PC-9 (cell line): Measurements from ENCODE around the gene CHRNA7. TPM values are rescaled to one million over a fixed set of nuclear protein-coding genes. Genes with fewer than 3 reads are reported as not detected.

Experiments
- BruUV-seq: library from RNA; stranded (reverse); fragments of 400-500 nt; replicated peaks from 2 replicates; lab custom pipeline; 2021; lab: Mats Ljungman, UMichigan
- CTCF ChIA-PET: fragments of 300-600 bp; sonication (Branson Sonifier 250); formaldehyde crosslinking; loops from one replicate; lab custom pipeline; 2022; ENCODE audit warnings: antibody characterized with exemption; lab: Charles Lee
- POLR2A ChIA-PET: fragments of 300-600 bp; sonication (Branson Sonifier 250); formaldehyde crosslinking; loops from one replicate; lab custom pipeline; 2022; ENCODE audit warnings: antibody characterized with exemption; ENCODE audit not compliant: unreplicated experiment; lab: Charles Lee
- DNase-seq, 2 experiments: peaks; one replicate each; pipeline versions ENCODE4 v3.0.0 to v3.0.0-alpha.2; 2015 to 2022; ENCODE audit warnings: mixed read lengths in 1 of 2
- H2AFZ ChIP-seq: fragments of 200-600 bp; sonication (generic); 2 replicates; pipeline ENCODE4 v1.8.1; 2017; ENCODE audit warnings: antibody characterized with exemption
- H3F3A ChIP-seq: fragments of 200-600 bp; sonication (generic); 2 replicates; pipeline ENCODE4 v1.8.1; 2017; ENCODE audit warnings: antibody characterized with exemption, mild to moderate bottlenecking, low read depth; ENCODE audit not compliant: insufficient read depth
- H3K27ac ChIP-seq: fragments of 200-600 bp; sonication (generic); 2 replicates; pipeline ENCODE4 v1.6.1; 2016; ENCODE audit warnings: mixed run types
- H3K27me3 ChIP-seq: fragments of 200-600 bp; sonication (generic); 2 replicates; pipeline ENCODE4 v1.6.1; 2016; ENCODE audit warnings: low read depth, mixed run types; ENCODE audit not compliant: insufficient read depth
- H3K36me3 ChIP-seq: fragments of 200-600 bp; sonication (generic); 2 replicates; pipeline ENCODE4 v1.6.1; 2016; ENCODE audit warnings: low read depth, mixed run types
- H3K4me1 ChIP-seq: fragments of 200-600 bp; sonication (generic); replicated peaks from 2 replicates; pipeline ENCODE4 v1.6.1; 2016; ENCODE audit warnings: mixed run types; ENCODE audit not compliant: insufficient read depth
- H3K4me2 ChIP-seq: fragments of 200-600 bp; sonication (generic); 2 replicates; pipeline ENCODE4 v1.6.1; 2017; ENCODE audit warnings: mixed run types
- H3K4me3 ChIP-seq: fragments of 200-600 bp; sonication (generic); 2 replicates; pipeline ENCODE4 v1.6.1; 2016; ENCODE audit warnings: mixed run types
- H3K79me2 ChIP-seq: fragments of 200-600 bp; sonication (generic); 2 replicates; pipeline ENCODE4 v1.6.1; 2017; ENCODE audit warnings: low read depth, mixed run types
- H3K9me2 ChIP-seq: fragments of 200-600 bp; sonication (generic); 2 replicates; pipeline ENCODE4 v1.8.1; 2017; ENCODE audit warnings: mild to moderate bottlenecking; ENCODE audit not compliant: insufficient read depth
- H3K9me3 ChIP-seq: fragments of 200-600 bp; sonication (generic); 2 replicates; pipeline ENCODE4 v1.8.1; 2016; ENCODE audit warnings: low read depth; ENCODE audit not compliant: insufficient read depth
- H4K20me1 ChIP-seq: fragments of 200-600 bp; sonication (generic); 2 replicates; pipeline ENCODE4 v1.8.1; 2017; ENCODE audit not compliant: insufficient read depth
- CTCF ChIP-seq: fragments of 200-600 bp; sonication (generic); conservative IDR thresholded peaks from 2 replicates; pipeline ENCODE4 v1.6.1; 2017; ENCODE audit warnings: mixed run types, antibody characterized with exemption, mild to moderate bottlenecking, moderate library complexity
- EZH2 ChIP-seq: fragments of 200-600 bp; sonication (generic); IDR thresholded peaks from 2 replicates; pipeline ENCODE4 v1.8.0; 2017; ENCODE audit warnings: antibody characterized with exemption, low read depth
- intact Hi-C: fragments of 100-400 bp; cut with micrococcal nuclease; formaldehyde crosslinking; loops from one replicate; pipeline ENCODE4 v1.10.0; 2022; ENCODE audit not compliant: unreplicated experiment
- total RNA-seq: library from RNA; stranded (reverse); gene quantifications from 2 replicates; pipeline ENCODE4 v1.2.3, GENCODE V29; 2021

CHRNA7 gene
- total RNA-seq, 1 experiment from 2014 or later, result not detected

- Histone ChIP-seq H3F3A (no peaks in the 10 kb centered on the region), H3K27me3 (peaks cover 63% of the 10 kb centered on the region), H4K20me1 (no peaks in the 10 kb centered on the region), H2AFZ (no peak overlapping the region), H3K9me3 (no peaks in the 10 kb centered on the region), H3K79me2 (no peaks in the 10 kb centered on the region), H3K4me3 (no peak overlapping the region), H3K9me2 (no peaks in the 10 kb centered on the region), H3K4me1 (no peaks in the 10 kb centered on the region), H3K4me2 (no peak overlapping the region), H3K27ac (no peak overlapping the region), H3K36me3 (no peaks in the 10 kb centered on the region)
- BruUV-seq, result no TSS peak
- intact Hi-C loops, result no loop called here
- no peak for DNase-seq
- TF ChIP-seq EZH2 (no peak), CTCF (no peak)
- POLR2A ChIA-PET, result no interaction called here
- CTCF ChIA-PET, result no interaction called here
Observed at GRCh38 chr15:32117122-32117521, 86.8 kb downstream of the CHRNA7 start.

- Histone ChIP-seq H3K36me3 (no peaks in the 10 kb centered on the region), H3K4me2 (no peak overlapping the region), H2AFZ (no peak overlapping the region), H4K20me1 (no peaks in the 10 kb centered on the region), H3K4me3 (no peak overlapping the region), H3K4me1 (no peaks in the 10 kb centered on the region), H3K9me3 (no peaks in the 10 kb centered on the region), H3K9me2 (no peaks in the 10 kb centered on the region), H3K79me2 (no peaks in the 10 kb centered on the region), H3F3A (no peaks in the 10 kb centered on the region), H3K27me3 (peaks cover 54% of the 10 kb centered on the region), H3K27ac (no peak overlapping the region)
- ChIA-PET POLR2A (no interaction called here), CTCF (no interaction called here)
- no TSS peak for BruUV-seq
- intact Hi-C loops, result no loop called here
- no peak for TF ChIP-seq CTCF
- no peak for TF ChIP-seq EZH2
- DNase-seq, result no peak
Observed at GRCh38 chr15:32119286-32119685, 89.0 kb downstream of the CHRNA7 start.

- no peaks in the 10 kb centered on the region for H3F3A ChIP-seq
- CTCF ChIA-PET, result no interaction called here
- no peak overlapping the region for H3K4me3 ChIP-seq
- no peaks in the 10 kb centered on the region for H4K20me1 ChIP-seq
- no TSS peak for BruUV-seq
- no peaks in the 10 kb centered on the region for H3K9me2 ChIP-seq
- H2AFZ ChIP-seq, result no peak overlapping the region
- H3K79me2 ChIP-seq, result no peaks in the 10 kb centered on the region
- no peaks in the 10 kb centered on the region for H3K9me3 ChIP-seq
- no peaks in the 10 kb centered on the region for H3K4me1 ChIP-seq
- peaks cover 49% of the 10 kb centered on the region for H3K27me3 ChIP-seq
- TF ChIP-seq CTCF (no peak), EZH2 (no peak)
- intact Hi-C loops, result no loop called here
- H3K4me2 ChIP-seq, result no peak overlapping the region
- DNase-seq, result no peak
- no peaks in the 10 kb centered on the region for H3K36me3 ChIP-seq
- no peak overlapping the region for H3K27ac ChIP-seq
- POLR2A ChIA-PET, result no interaction called here
Observed at GRCh38 chr15:32119694-32120330, 89.5 kb downstream of the CHRNA7 start.
